ENCODE measurements around the gene ARFGAP1.

DNA sequence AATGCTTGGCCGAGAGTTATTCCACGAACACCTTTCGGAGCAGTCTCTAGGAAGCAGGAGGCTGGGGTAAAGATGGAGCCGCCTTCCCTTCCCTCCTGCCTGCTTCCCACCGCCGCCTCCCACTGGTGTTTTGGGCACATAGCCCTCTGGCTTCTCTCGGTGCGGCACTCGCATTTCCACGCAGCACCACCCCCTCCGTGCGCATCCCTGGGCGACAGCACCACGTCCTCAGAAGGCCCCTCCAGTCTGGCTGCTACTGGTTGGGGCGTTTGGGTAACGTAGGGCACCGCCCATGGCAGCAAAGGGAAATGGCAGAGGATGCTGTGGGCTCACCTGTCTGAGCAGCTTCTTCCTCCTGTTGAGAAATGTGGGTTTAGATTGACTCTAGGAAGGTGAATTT lies 22.8 kb downstream of the ARFGAP1 start:
- TF ChIP-seq CTCF (IDR thresholded peaks at IDR 0.05; ENCODE audit: borderline replicate concordance, extremely low read depth, low read length, poor library complexity, severe bottlenecking) (peak; percentile 35), EZH2 (IDR thresholded peaks at IDR 0.05; ENCODE audit: borderline replicate concordance, low read depth, low read length, severe bottlenecking) (no peak)

Measured in DND-41 (cell line).